Endothelial cell of umbilical vein (primary cell): ENCODE measurements around the gene GRIN3B. TPM values are rescaled to one million over a fixed set of nuclear protein-coding genes. Genes with fewer than 3 reads are reported as not detected.

Experiments used
- BruUV-seq: library from RNA; stranded (reverse); fragments of 400-500 nt; replicated peaks from 2 replicates; lab custom pipeline; 2021; lab: Mats Ljungman, UMichigan
- CTCF ChIA-PET: fragments of 300-600, 350-600 bp; sonication (Branson Sonifier 250); formaldehyde crosslinking; loops from one replicate; lab custom pipeline; 2021; ENCODE audit warnings: antibody characterized with exemption, inconsistent platforms; lab: Charles Lee
- POLR2A ChIA-PET: fragments of 300-600, 350-600 bp; sonication (Branson Sonifier 250); formaldehyde crosslinking; loops from one replicate; lab custom pipeline; 2021; ENCODE audit warnings: antibody characterized with exemption, inconsistent platforms; lab: Charles Lee
- DNase-seq: peaks from one replicate; pipeline ENCODE4 v3.0.0-alpha.2; 2011; ENCODE audit warnings: low read depth, low spot score
- FAIRE-seq: peaks from 2 replicates; lab custom pipeline; 2011; peaks lifted over from hg19 to GRCh38; lab: Jason Lieb, UNC
- H2AFZ ChIP-seq: 2 replicates; pipeline ENCODE4 v1.6.0; 2012; ENCODE audit warnings: low read depth, low read length, control low read depth, inconsistent platforms
- H3K27ac ChIP-seq: 2 replicates; pipeline ENCODE4 v1.5.1; 2011; ENCODE audit warnings: low read depth, mild to moderate bottlenecking, control low read depth, low read length, moderate library complexity; ENCODE audit not compliant: insufficient read depth
- H3K27me3 ChIP-seq, 2 experiments: 2 replicates each; pipeline versions ENCODE4 v1.6.0 to v1.6.1; 2011; ENCODE audit warnings: low read length in 2 of 2, mixed read lengths in 1 of 2; ENCODE audit not compliant: control insufficient read depth in 2 of 2, insufficient read depth in 2 of 2
- H3K36me3 ChIP-seq, 2 experiments: 2 replicates in 1 of 2; 3 replicates in 1 of 2; pipeline ENCODE4 v1.5.1; 2011; ENCODE audit warnings: low read length in 2 of 2, mild to moderate bottlenecking in 1 of 2, moderate library complexity in 1 of 2; ENCODE audit not compliant: control insufficient read depth in 2 of 2, insufficient read depth in 2 of 2; ENCODE audit errors: extremely low read depth in 1 of 2
- H3K4me1 ChIP-seq: 3 replicates; pipeline ENCODE4 v1.5.1; 2011; ENCODE audit warnings: mild to moderate bottlenecking, low read length; ENCODE audit not compliant: control insufficient read depth, insufficient read depth; ENCODE audit errors: extremely low read depth
- H3K4me2 ChIP-seq: 2 replicates; pipeline ENCODE4 v1.6.1; 2011; ENCODE audit warnings: low read length, control low read depth, mixed read lengths; ENCODE audit not compliant: insufficient read depth
- H3K4me3 ChIP-seq, 3 experiments: fragments of 200-600 bp in 1 of 3; sonication (generic), shearing (Covaris generic) in 1 of 3; replicated peaks in 1 of 3; 2 replicates each; pipeline ENCODE4 v1.5.1; 2011 to 2016; ENCODE audit warnings: control low read depth in 3 of 3, low read length in 3 of 3, mild to moderate bottlenecking in 2 of 3, inconsistent platforms in 1 of 3, low read depth in 1 of 3, moderate library complexity in 1 of 3; ENCODE audit not compliant: insufficient read depth in 1 of 3
- H3K79me2 ChIP-seq: 2 replicates; pipeline ENCODE4 v1.6.0; 2012; ENCODE audit warnings: low read length, inconsistent platforms; ENCODE audit not compliant: control insufficient read depth, insufficient read depth
- H3K9ac ChIP-seq: replicated peaks from 2 replicates; pipeline ENCODE3; 2011; ENCODE audit warnings: low read length, control low read depth; ENCODE audit not compliant: insufficient read depth; ENCODE audit errors: extremely low read depth
- H3K9me1 ChIP-seq: replicated peaks from 3 replicates; pipeline ENCODE4 v1.6.0; 2011; ENCODE audit warnings: mild to moderate bottlenecking, low read length; ENCODE audit not compliant: control insufficient read depth, insufficient read depth; ENCODE audit errors: extremely low read depth
- H3K9me3 ChIP-seq: replicated peaks from 2 replicates; pipeline ENCODE4 v1.5.1; 2012; ENCODE audit warnings: low read length, inconsistent platforms; ENCODE audit not compliant: control insufficient read depth, insufficient read depth
- H4K20me1 ChIP-seq: replicated peaks from 2 replicates; pipeline ENCODE3; 2011; ENCODE audit warnings: mild to moderate bottlenecking, low read length; ENCODE audit not compliant: control insufficient read depth, insufficient read depth; ENCODE audit errors: extremely low read depth
- CTCF ChIP-seq, 2 donors: IDR thresholded peaks; 1 replicate in 1 of 2; 2 replicates in 1 of 2; pipeline ENCODE4 v1.5.1; 2011; ENCODE audit warnings: low read length in 2 of 2, mild to moderate bottlenecking in 2 of 2, moderate library complexity in 2 of 2, control low read depth in 1 of 2, inconsistent platforms in 1 of 2, low read depth in 1 of 2; ENCODE audit not compliant: insufficient read depth in 1 of 2; ENCODE audit errors: extremely low read depth in 1 of 2
- EZH2 ChIP-seq: IDR thresholded peaks from 2 replicates; pipeline ENCODE4 v1.6.1; 2012; ENCODE audit warnings: borderline replicate concordance, low read depth, mild to moderate bottlenecking, moderate library complexity, low read length, inconsistent platforms; ENCODE audit not compliant: severe bottlenecking
- FOS ChIP-seq: IDR thresholded peaks from 2 replicates; pipeline ENCODE4 v1.6.1; 2011; ENCODE audit warnings: mild to moderate bottlenecking, low read length, moderate library complexity, borderline replicate concordance; ENCODE audit not compliant: insufficient read depth
- GATA2 ChIP-seq: IDR thresholded peaks from 2 replicates; pipeline ENCODE4 v1.7.0; 2011; ENCODE audit warnings: low read depth, mild to moderate bottlenecking, moderate library complexity, mixed read lengths, low read length; ENCODE audit not compliant: insufficient read length, insufficient read depth
- JUN ChIP-seq: IDR thresholded peaks from 2 replicates; pipeline ENCODE4 v1.6.1; 2011; ENCODE audit warnings: borderline replicate concordance, low read depth; ENCODE audit not compliant: insufficient read length, insufficient read depth
- MAX ChIP-seq: IDR thresholded peaks from 2 replicates; pipeline ENCODE4 v1.6.1; 2011; ENCODE audit not compliant: insufficient read depth, insufficient read length
- MYC ChIP-seq: IDR thresholded peaks from one replicate; pipeline ENCODE4 v1.6.1; 2011; ENCODE audit warnings: mild to moderate bottlenecking, low read depth, low read length
- POLR2A ChIP-seq: IDR thresholded peaks from 2 replicates; pipeline ENCODE4 v1.6.1; 2012; ENCODE audit warnings: low read depth, mild to moderate bottlenecking, control low read depth, low read length
- POLR2AphosphoS5 ChIP-seq: IDR thresholded peaks from 2 replicates; pipeline ENCODE4 v1.6.1; 2012; ENCODE audit warnings: low read depth, mild to moderate bottlenecking, control low read depth, low read length, moderate library complexity; ENCODE audit not compliant: insufficient read depth
- dilution Hi-C: fragments of 300-500 bp; cut with MboI; formaldehyde crosslinking; loops from one replicate; pipeline ENCODE4 v1.15.0; 2019; ENCODE audit warnings: low sequenced_read_pairs; ENCODE audit not compliant: extremely low pct_ligation_motif_present
- intact Hi-C: fragments of 100-400 bp; cut with micrococcal nuclease; formaldehyde crosslinking; loops from one replicate; pipeline ENCODE4 v1.10.0; 2022
- polyA plus RNA-seq, 4 experiments: library from polyadenylated mRNA; depleted of rRNA in 3 of 4; stranded (reverse) in 3 of 4; unstranded in 1 of 4; fragments of >200 nt; gene quantifications; 2 replicates each; pipeline versions ENCODE4 v1.2.1 to v1.2.3, GENCODE V29; 2011 to 2012; ENCODE audit warnings: missing spikeins in 1 of 4
- total RNA-seq: library from RNA; stranded (reverse); gene quantifications from 2 replicates; pipeline ENCODE4 v1.2.3, GENCODE V29; 2021

GRIN3B gene
- total and polyA plus RNA-seq, 2 donors (not counting 3 experiments of a cell fraction or from before 2014, with no cell fraction given): 0.43 to 0.82 TPM

GRCh38 chr19:998064-998463, 2.2 kb upstream of the GRIN3B start:
- no peak for DNase-seq
- Histone ChIP-seq H3K9ac (no peak overlapping the region), H3K27ac (no peak overlapping the region), H3K9me3 (no peaks in the 10 kb centered on the region), H3K4me3 (no peak overlapping the region), H3K27me3 (peaks cover 20 to 27% of the 10 kb centered on the region in 2 experiments), H3K79me2 (no peaks in the 10 kb centered on the region), H2AFZ (no peak overlapping the region), H3K4me2 (no peak overlapping the region), H3K4me1 (no peaks in the 10 kb centered on the region), H3K36me3 (peaks cover 0 to 2% of the 10 kb centered on the region in 2 experiments), H4K20me1 (no peaks in the 10 kb centered on the region), H3K9me1 (no peaks in the 10 kb centered on the region)
- no peak for TF ChIP-seq JUN
- no peak for TF ChIP-seq CTCF (IDR thresholded peaks at IDR 0.05; ENCODE audit: extremely low read depth in 1 of 2, insufficient read depth in 1 of 2, low read depth in 1 of 2, low read length in 2 of 2)
- no peak for TF ChIP-seq POLR2A
- TF ChIP-seq GATA2: no peak
- TF ChIP-seq MYC: no peak
- no peak for TF ChIP-seq MAX
- TF ChIP-seq POLR2AphosphoS5: no peak
- no peak for TF ChIP-seq FOS
- no peak for TF ChIP-seq EZH2
- ChIA-PET POLR2A (no interaction called here), CTCF (no interaction called here)
- intact Hi-C loops: loop anchor here (5.0 kb wide), 1 partner anchor 244 kb away; the partner anchor contains the start of gene ATP5F1D
- BruUV-seq: no TSS peak
- dilution Hi-C loops: no loop called here
- no peak for FAIRE-seq
